GM12873 (cell line): ENCODE results near the gene NRM.

ENCODE experiments used
- TF ChIP-seq, protein P1 (sequence below): IDR thresholded peaks from 2 replicates; pipeline ENCODE4 v1.5.1; 2012; ENCODE audit warnings: low read depth, mild to moderate bottlenecking, moderate library complexity, low read length, control low read depth; ENCODE audit not compliant: insufficient read depth; ENCODE audit errors: missing control alignments

NRM gene

DNA sequence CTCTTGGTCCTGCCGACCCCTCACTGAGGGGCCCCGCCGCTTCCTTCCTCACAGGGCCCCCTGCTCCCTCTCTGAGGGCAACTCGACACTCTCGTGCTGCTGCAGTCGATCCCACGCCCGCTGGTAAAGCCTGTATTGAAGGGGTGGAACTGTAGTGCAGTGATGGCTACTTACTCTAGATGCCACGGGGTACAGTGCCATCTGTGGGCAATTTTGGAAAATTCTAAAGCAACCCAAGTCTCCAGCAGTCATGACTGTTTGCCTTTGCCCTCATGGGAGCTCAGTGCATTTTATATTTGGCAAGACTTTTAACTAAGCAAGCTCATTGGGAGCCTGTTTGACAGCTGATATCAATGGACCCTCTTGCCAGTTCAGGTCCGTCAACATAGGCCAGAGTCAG lies 50.3 kb downstream of the NRM start:
- TF ChIP-seq, protein P1, sequence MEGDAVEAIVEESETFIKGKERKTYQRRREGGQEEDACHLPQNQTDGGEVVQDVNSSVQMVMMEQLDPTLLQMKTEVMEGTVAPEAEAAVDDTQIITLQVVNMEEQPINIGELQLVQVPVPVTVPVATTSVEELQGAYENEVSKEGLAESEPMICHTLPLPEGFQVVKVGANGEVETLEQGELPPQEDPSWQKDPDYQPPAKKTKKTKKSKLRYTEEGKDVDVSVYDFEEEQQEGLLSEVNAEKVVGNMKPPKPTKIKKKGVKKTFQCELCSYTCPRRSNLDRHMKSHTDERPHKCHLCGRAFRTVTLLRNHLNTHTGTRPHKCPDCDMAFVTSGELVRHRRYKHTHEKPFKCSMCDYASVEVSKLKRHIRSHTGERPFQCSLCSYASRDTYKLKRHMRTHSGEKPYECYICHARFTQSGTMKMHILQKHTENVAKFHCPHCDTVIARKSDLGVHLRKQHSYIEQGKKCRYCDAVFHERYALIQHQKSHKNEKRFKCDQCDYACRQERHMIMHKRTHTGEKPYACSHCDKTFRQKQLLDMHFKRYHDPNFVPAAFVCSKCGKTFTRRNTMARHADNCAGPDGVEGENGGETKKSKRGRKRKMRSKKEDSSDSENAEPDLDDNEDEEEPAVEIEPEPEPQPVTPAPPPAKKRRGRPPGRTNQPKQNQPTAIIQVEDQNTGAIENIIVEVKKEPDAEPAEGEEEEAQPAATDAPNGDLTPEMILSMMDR: no peak
